GM12875 (cell line): ENCODE results near the gene CCL2.

Experiments
- H3K4me3 ChIP-seq: one replicate; pipeline ENCODE4 v1.5.1; 2011; ENCODE audit warnings: low read depth, low read length, control low read depth
- TF ChIP-seq, protein P1 (sequence below): IDR thresholded peaks from 2 replicates; pipeline ENCODE4 v1.5.1; 2011; ENCODE audit warnings: low read depth, mild to moderate bottlenecking, control low read depth, inconsistent platforms, low read length, moderate library complexity, borderline replicate concordance; ENCODE audit not compliant: insufficient read depth

CCL2 gene

DNA sequence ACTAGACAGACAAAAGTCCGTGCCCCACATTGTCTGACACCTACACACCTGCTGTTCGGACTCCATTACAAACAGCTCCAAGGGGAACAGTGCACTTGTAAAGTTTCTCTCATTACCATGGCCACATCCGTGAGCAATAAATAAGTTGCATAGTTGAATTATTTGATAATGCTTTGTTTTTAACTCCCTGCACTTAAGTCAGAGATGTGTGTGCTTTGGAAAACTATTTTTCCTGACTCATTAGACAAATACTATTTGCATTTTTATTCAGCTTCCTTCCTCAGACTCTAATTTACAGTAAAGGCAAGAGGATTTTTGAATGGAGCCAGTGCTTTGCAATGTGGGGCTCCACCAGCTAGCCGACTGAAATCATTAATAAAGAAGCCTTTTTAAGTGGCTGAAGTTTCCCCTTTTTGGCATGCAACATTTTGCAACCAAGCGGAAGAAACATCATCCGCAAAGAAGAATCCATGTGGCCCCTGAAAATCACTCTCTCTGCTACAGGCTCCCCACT, 6.5 kb upstream of the CCL2 start:
- no peak overlapping the region for H3K4me3 ChIP-seq
- TF ChIP-seq, protein P1, sequence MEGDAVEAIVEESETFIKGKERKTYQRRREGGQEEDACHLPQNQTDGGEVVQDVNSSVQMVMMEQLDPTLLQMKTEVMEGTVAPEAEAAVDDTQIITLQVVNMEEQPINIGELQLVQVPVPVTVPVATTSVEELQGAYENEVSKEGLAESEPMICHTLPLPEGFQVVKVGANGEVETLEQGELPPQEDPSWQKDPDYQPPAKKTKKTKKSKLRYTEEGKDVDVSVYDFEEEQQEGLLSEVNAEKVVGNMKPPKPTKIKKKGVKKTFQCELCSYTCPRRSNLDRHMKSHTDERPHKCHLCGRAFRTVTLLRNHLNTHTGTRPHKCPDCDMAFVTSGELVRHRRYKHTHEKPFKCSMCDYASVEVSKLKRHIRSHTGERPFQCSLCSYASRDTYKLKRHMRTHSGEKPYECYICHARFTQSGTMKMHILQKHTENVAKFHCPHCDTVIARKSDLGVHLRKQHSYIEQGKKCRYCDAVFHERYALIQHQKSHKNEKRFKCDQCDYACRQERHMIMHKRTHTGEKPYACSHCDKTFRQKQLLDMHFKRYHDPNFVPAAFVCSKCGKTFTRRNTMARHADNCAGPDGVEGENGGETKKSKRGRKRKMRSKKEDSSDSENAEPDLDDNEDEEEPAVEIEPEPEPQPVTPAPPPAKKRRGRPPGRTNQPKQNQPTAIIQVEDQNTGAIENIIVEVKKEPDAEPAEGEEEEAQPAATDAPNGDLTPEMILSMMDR, result no peak

DNA sequence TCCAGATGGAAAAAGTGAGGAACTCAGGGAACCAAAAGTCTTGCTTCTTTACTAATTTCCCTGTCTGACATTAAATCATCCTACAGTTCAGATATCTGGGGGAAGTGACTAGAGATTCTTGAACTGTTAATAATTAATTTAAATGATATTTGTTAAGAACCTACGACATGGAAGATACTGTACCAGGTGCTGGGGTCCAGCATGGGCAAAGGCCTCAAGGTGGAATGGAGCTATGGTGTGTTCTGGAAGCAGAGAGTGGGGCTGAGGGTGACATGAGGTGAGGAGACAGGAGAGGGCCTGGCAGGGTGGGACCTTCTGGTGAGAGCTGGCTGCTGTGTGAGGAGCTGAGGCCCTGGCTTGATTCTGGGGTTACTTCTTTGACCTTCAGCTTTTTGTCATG, 6.0 kb upstream of the CCL2 start:
- H3K4me3 ChIP-seq, result no peak overlapping the region
- TF ChIP-seq, protein P1, result no peak

DNA sequence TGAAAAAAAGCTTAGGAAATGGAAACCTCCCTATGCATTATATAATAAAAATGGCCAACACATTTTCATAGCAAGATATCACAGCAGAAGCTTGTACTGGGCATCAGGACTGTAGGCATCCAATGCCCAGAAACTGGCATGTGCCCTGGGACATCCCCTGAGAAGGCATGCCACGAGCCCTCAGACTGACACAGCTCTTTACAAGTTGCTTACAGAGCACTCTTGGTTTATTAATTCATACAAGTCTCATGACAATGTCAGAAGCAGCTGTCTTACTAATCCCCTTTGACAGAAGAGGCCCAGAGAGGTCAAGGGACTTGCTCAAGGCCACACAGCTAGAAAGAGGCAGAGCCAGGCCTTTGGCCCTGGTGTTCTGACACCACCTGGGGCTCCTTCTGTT, 5.6 kb upstream of the CCL2 start:
- no peak overlapping the region for H3K4me3 ChIP-seq
- TF ChIP-seq, protein P1, result no peak

DNA sequence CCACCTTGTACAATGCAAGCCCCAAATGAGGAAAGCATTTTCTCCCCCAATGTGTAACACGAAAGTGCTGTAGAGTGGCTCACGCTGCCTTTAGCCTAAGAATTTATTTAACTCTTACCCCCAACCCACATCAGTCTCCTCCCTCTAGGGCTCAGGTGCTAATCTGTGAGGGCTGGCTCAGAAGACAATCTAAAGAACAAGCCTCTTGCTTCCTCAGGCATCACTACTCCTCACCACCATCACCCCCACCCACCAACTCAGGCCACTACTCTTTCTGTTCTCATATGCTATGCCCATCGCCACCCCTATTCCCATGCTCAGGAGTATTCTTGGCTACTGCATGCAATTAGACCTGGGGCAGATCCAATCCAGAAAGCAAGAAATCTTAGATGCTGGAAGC, 3.9 kb upstream of the CCL2 start:
- no peak overlapping the region for H3K4me3 ChIP-seq
- TF ChIP-seq, protein P1, result no peak

DNA sequence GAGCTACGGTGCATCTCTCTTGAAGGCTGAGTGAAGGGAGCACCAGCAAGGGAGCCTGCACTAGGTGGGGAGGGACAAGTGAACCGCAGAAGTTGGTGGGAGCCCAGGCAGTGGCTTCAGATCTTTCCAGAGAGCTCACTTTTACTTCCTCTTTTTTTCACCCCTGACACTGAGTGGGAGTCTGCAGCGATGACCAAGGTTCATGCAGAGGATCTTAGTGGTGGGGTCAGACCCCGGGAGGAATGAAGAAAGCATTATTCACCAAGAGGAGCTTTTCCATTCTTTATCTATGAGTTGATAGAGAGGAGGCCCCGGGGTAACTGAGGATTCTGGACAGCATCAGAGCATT, 3.0 kb upstream of the CCL2 start:
- no peak overlapping the region for H3K4me3 ChIP-seq

DNA sequence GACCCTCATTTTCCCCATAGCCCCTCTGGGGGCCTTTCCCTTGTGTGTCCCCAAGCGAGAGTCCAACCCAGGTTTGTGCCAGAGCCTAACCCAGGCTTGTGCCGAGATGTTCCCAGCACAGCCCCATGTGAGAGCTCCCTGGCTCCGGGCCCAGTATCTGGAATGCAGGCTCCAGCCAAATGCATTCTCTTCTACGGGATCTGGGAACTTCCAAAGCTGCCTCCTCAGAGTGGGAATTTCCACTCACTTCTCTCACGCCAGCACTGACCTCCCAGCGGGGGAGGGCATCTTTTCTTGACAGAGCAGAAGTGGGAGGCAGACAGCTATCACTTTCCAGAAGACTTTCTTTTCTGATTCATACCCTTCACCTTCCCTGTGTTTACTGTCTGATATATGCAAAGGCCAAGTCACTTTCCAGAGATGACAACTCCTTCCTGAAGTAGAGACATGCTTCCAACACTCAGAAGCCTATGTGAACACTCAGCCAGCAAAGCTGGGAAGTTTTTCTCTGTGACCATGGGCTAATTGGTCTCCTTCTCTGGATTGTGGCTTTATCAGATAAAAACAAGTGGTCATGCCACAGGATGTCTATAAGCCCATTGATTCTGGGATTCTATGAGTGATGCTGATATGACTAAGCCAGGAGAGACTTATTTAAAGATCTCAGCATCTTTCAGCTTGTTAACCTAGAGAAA, 2.5 kb upstream of the CCL2 start:
- TF ChIP-seq, protein P1, result no peak
- H3K4me3 ChIP-seq, result no peak overlapping the region

More for the DNA sequence above, 3.0 kb upstream of the CCL2 start:
- TF ChIP-seq, protein P1, result no peak

DNA sequence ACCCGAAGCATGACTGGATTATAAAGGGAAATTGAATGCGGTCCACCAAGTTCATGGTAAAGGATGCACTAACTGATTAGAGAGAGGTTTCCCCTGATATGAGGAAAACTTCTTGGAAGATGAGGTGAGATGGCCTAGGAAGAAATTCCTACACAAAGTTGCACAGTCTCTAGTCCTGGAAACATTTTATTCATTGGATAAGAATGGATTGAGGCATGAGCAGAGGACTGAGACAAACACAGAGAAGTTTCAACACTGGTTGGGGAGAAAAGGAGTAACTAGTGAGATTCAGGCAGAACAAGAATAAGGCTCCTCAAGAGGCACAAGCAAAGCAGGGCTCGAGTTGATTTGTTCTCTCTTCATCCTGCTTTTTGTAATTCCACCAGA, 2.0 kb upstream of the CCL2 start:
- H3K4me3 ChIP-seq, result no peak overlapping the region
- TF ChIP-seq, protein P1, result no peak
